ENCODE results near the gene DPP4. TPM values are rescaled to one million over a fixed set of nuclear protein-coding genes. Genes with fewer than 3 reads are reported as not detected.

DPP4 gene
- total RNA-seq (74.8 TPM), polyA plus RNA-seq (ENCODE audit: insufficient read depth, low read depth, low replicate concordance) (29.4 TPM)
- long read RNA-seq, donor 1, transcript DPP4-201 (26 exons, 3,904 nt): major isoform, 12 of 12 reads
- long read RNA-seq, donor 1, partial matches to known transcripts: 0 of 12 reads
- long read RNA-seq, donor 1, other reads (novel, unspliced or antisense): 0 of 12 reads
- long read RNA-seq, donor 2, transcript DPP4-201 (26 exons, 3,904 nt): major isoform, 14 of 58 reads
- long read RNA-seq, donor 2, partial matches to known transcripts: 44 of 58 reads
- long read RNA-seq, donor 2, other reads (novel, unspliced or antisense): 0 of 58 reads
- long read RNA-seq, donor 3, transcript DPP4-201 (26 exons, 3,904 nt): major isoform, 8 of 8 reads
- long read RNA-seq, donor 3, partial matches to known transcripts: 0 of 8 reads
- long read RNA-seq, donor 3, other reads (novel, unspliced or antisense): 0 of 8 reads
- long read RNA-seq, donor 4, transcript DPP4-201 (26 exons, 3,904 nt): major isoform, 7 of 7 reads
- long read RNA-seq, donor 4, partial matches to known transcripts: 0 of 7 reads
- long read RNA-seq, donor 4, other reads (novel, unspliced or antisense): 0 of 7 reads
- long read RNA-seq, donor 5, partial matches to known transcripts: 0 of 1 reads
- long read RNA-seq, donor 5, other reads (novel, unspliced or antisense): 0 of 1 reads
- long read RNA-seq, donor 6, transcript DPP4-201 (26 exons, 3,904 nt): major isoform, 6 of 37 reads
- long read RNA-seq, donor 6, partial matches to known transcripts: 31 of 37 reads
- long read RNA-seq, donor 6, other reads (novel, unspliced or antisense): 0 of 37 reads
- long read RNA-seq, donor 7, transcript DPP4-201 (26 exons, 3,904 nt): major isoform, 24 of 109 reads
- long read RNA-seq, donor 7, partial matches to known transcripts: 15 of 109 reads
- long read RNA-seq, donor 7, other reads (novel, unspliced or antisense): 70 of 109 reads
- long read RNA-seq, donor 8, partial matches to known transcripts: 0 of 4 reads
- long read RNA-seq, donor 8, other reads (novel, unspliced or antisense): 0 of 4 reads
- long read RNA-seq, donor 9, partial matches to known transcripts: 0 of 3 reads
- long read RNA-seq, donor 9, other reads (novel, unspliced or antisense): 0 of 3 reads
- long read RNA-seq, donor 10, transcript DPP4-201 (26 exons, 3,904 nt): major isoform, 5 of 11 reads
- long read RNA-seq, donor 10, partial matches to known transcripts: 6 of 11 reads
- long read RNA-seq, donor 10, other reads (novel, unspliced or antisense): 0 of 11 reads

DNA sequence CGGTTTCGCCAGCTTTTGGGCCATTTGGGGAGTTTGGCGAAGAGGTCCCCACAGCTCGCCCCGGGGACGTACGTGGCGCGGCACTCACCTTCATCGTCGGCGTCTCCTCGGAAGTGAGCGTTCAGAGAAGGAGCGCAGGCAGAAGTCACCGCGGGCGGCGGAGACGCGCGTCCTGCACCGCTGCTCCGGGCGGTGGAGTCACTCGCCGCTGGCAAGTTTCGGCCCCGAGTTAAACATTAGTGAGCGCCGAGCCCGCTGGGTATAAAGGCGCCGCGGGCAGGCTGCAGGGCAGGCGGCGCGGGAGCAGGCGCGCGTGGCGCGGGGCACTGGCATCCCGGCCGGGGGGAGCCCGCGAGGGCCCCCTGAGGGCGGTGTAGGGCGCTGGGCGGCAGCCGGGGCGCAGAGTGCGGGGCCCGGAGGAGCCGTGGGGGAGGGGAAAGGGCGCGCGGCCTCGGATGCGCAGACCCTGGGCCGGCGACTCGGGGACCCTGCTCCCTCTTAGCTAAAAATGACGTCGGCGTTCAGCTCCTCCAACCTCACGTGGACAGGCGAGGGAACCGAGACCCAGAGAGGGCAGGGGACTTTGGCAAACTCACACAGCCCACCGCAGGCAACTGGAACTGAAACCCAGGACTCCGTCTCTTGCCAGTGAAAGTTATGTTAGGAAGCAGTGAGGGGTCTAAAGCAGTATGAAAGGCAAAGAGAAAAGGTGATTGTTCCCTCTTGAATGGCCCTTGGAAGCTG is at the start of gene DPP4:
DPP4 (minus strand) TSS at position 328 of the 744 bp plus-strand sequence; CDS start at position 94, 234 bp downstream.
- TF ChIP-seq, protein P1, sequence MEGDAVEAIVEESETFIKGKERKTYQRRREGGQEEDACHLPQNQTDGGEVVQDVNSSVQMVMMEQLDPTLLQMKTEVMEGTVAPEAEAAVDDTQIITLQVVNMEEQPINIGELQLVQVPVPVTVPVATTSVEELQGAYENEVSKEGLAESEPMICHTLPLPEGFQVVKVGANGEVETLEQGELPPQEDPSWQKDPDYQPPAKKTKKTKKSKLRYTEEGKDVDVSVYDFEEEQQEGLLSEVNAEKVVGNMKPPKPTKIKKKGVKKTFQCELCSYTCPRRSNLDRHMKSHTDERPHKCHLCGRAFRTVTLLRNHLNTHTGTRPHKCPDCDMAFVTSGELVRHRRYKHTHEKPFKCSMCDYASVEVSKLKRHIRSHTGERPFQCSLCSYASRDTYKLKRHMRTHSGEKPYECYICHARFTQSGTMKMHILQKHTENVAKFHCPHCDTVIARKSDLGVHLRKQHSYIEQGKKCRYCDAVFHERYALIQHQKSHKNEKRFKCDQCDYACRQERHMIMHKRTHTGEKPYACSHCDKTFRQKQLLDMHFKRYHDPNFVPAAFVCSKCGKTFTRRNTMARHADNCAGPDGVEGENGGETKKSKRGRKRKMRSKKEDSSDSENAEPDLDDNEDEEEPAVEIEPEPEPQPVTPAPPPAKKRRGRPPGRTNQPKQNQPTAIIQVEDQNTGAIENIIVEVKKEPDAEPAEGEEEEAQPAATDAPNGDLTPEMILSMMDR (IDR thresholded peaks at IDR 0.05; ENCODE audit: borderline replicate concordance, extremely low read depth, insufficient read depth): no peak
- Histone ChIP-seq H3K4me1 (ENCODE audit: control insufficient read depth in 2 of 3, insufficient read depth in 2 of 3, low read depth in 1 of 3, low read length in 3 of 3) (peaks cover 6 to 9% (median 6%) of the 10 kb centered on the region in 3 donors), H3K4me3 (ENCODE audit: low read length in 3 of 3) (peak within 1 kb of the TSS; percentile 72 to 84 (median 73)), H3K27me3 (ENCODE audit: control insufficient read depth, insufficient read depth, low read length) (no peaks in the 10 kb centered on the region), H3K9me3 (ENCODE audit: control insufficient read depth in 2 of 3, insufficient read depth in 1 of 3, low read length in 3 of 3) (peaks cover 0 to 3% (median 0%) of the 10 kb centered on the region in 3 donors), H3K36me3 (ENCODE audit: control insufficient read depth in 2 of 3, insufficient read depth in 3 of 3, low read length in 3 of 3) (no peaks in the 10 kb centered on the region), H3K9ac (ENCODE audit: low read length in 3 of 3) (peak within 1 kb of the TSS in 2 of 3 donors; percentile 56 to 82), H3K27ac (ENCODE audit: low read depth in 2 of 2, low read length in 2 of 2) (peak within 1 kb of the TSS; percentile 56 to 72)
- DNase-seq: peak; percentile 77 to 92 (median 82)
- FAIRE-seq: no peak
- intact Hi-C loops (cut with DNase I): no loop called here

DNA sequence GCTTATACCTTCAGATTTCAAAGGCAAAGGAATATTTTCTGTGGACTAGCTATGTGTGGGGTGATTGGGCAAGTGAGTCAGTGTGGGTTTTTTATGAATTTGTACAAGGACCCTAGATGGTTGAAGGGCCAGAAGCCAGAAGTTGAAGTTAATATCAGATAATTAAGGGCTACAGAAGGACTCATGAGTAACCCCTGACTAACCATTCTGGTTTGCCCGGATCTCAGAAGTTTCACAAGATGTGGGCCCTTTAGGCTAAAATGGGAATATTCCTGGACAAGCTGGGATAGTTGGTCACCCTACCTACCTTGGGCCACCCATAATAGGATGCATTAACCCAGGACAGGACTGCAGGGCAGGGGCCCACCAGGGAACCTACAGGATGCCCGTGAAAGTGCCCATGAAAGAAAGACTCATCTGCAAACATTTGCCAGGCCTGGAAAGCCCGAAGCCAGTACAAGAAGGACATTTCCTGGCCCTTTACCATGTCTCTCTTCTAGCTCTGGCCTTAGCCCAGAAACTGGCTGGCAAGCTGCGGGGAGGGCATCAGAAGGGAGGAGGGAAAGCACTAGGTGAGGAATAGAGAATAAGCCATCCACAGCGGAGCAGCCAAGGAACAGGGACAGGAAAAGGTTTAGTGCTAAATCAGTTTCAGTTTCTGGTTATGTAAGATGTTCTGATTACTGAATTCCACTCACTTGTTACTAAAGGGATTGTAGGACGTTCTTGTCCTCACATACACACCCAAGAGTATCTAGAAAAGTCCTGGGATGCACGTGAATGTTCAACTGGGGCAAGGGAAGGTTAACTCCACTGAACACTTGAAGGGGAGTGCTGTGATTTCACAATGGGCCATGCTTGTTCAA is 44.4 kb upstream of the DPP4 start:
- intact Hi-C loops (cut with DNase I): loop anchor here (10.0 kb wide), 1 partner anchor 114 kb away; no protein-coding TSS in a partner anchor
- Histone ChIP-seq H3K36me3 (ENCODE audit: control insufficient read depth in 2 of 3, insufficient read depth in 3 of 3, low read length in 3 of 3) (no peaks in the 10 kb centered on the region), H3K27ac (ENCODE audit: low read depth in 2 of 2, low read length in 2 of 2) (no peak overlapping the region), H3K9me3 (ENCODE audit: control insufficient read depth in 2 of 3, insufficient read depth in 1 of 3, low read length in 3 of 3) (peaks cover 0 to 8% (median 0%) of the 10 kb centered on the region in 3 donors), H3K9ac (ENCODE audit: low read length in 3 of 3) (no peak overlapping the region), H3K4me1 (ENCODE audit: control insufficient read depth in 2 of 3, insufficient read depth in 2 of 3, low read depth in 1 of 3, low read length in 3 of 3) (peaks cover 0 to 4% (median 3%) of the 10 kb centered on the region in 3 donors), H3K4me3 (ENCODE audit: low read length in 3 of 3) (no peak overlapping the region), H3K27me3 (ENCODE audit: control insufficient read depth, insufficient read depth, low read length) (no peaks in the 10 kb centered on the region)
- DNase-seq (no peak), FAIRE-seq (no peak)
- TF ChIP-seq, protein P1 (IDR thresholded peaks at IDR 0.05; ENCODE audit: borderline replicate concordance, extremely low read depth, insufficient read depth): no peak
